GM10266 (cell line): ENCODE data around the gene CCDC134.
"Not testable (repeated sequence)": the region's sequence is repeated elsewhere in the genome, so short reads cannot be mapped to it uniquely, and the experiment has no call there.

Experiments used
- DNase-seq: peaks from one replicate; pipeline ENCODE4 v3.0.0; 2012; ENCODE audit errors: extremely low spot score
- CTCF ChIP-seq: IDR thresholded peaks from 2 replicates; pipeline ENCODE4 v1.5.1; 2012; ENCODE audit warnings: mild to moderate bottlenecking, low read depth; ENCODE audit not compliant: control insufficient read depth, insufficient read depth; ENCODE audit errors: missing control alignments

The CCDC134 gene

DNA sequence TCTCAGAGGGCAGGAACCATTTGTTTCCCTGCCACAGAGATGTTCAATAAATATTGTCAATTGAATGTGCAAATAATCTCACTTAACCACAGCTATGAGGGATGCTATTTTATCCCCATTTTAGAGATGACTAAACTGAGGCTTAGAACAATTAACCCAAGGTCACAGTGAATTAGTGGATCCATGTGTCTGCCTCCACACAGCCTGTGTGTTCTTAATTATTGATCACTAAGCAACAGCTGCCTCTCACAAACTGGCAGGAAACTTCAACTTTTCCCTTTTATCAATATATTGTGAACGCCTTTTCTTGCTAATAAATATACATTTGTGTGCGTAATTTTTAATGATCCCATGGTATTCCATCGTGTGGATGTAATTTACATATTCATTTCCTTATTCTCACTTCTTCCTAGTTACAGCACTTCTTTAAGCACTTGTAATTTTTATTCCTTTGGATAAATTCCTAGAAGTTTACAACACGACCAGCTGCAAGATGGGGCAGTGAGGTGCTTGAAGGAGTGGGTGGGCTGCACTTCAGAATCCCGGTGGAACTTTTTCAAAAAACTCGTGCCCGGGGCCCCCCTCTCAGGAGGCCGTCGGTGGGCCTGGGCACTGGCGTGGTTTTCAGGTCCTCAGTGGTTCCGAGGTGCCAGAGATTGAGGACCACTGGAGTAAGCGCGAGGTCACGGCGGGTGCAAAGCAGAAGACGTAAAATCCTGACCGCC lies 31.5 kb downstream of the CCDC134 start:
- no peak for TF ChIP-seq CTCF
- DNase-seq, result no peak

GRCh38 chr22:41832553-41833368 lies 32.3 kb downstream of the CCDC134 start, which contains the start of gene SREBF2:
Gene SREBF2 (plus strand): TSS chr22:41833105. CDS start chr22:41833271, 166 bp downstream.
- TF ChIP-seq CTCF, result no peak

GRCh38 chr22:41833369-41834004 lies 33.0 kb downstream of the CCDC134 start:
- DNase-seq, result peak; percentile 58

More at GRCh38 chr22:41832553-41833368, 32.3 kb downstream of the CCDC134 start, which contains the start of gene SREBF2:
- DNase-seq, result peak; percentile 98

DNA sequence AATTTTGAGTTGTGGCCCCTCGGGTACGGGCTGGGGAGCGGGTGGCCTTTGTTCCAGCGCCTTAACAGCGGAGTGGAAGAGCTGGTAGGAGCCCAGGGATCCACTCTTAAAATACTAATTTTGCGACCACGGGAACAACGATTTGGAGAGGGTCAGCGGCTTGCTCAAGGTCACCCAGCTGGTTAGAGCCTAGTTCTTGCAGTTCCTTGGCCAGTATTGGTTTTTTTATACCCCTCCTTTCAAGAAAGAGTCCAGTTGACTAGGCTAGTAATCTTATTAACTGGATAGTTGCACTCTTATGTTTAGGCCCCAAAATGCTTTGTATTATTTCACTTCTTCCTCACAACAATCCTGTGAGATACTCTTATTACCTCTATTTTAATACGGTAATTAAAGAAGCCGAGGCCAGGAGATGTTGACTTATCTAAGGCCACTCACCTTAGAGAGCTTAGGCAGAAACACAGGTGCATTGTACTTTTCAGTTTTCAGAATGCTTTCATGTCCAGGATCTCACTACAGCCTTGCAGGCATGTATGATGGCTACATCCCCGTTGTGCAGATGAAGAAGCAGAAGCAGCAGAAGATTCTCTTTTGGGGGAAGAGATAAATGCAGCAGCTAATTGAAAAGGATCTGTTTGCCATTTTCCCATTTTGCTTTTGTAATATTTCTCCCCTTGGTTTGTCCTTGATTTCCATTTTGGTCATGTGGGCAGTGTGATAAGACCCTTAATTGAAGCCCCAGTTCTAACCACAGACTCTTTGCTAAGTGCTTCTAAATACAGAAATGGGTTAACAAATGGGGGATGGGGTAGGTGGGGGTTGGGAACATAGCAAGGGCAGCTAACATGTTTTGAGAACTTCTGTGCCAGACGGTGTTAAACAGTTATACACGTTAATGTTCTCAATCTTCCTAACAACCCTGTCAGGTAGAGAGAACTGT lies 33.8 kb downstream of the CCDC134 start:
- TF ChIP-seq CTCF, result no peak
- no peak for DNase-seq

More at GRCh38 chr22:41833369-41834004, 33.0 kb downstream of the CCDC134 start:
- no peak for TF ChIP-seq CTCF

GRCh38 chr22:41835462-41835861 lies 35.0 kb downstream of the CCDC134 start:
- DNase-seq, result not testable (repeated sequence)

DNA sequence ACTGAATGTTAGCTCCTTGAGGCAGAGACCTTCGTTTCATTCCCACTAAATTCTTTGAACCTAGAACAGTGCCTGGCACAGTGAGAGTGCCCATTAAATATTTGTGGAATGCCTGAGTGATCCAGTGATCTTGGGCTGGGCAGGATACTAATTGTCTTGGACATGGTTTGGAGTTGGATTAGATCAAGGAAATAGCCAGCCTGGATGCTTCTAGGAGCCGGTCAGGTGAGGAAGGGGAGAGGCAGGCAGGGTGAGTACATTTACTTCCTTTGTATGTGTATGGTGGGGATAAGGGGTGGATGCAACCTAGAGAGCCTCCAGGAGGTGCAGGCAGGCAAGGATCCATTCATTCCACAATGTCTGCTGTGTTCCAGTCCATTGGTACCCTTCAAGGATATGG lies 36.1 kb downstream of the CCDC134 start:
- TF ChIP-seq CTCF, result no peak
- no peak for DNase-seq

DNA sequence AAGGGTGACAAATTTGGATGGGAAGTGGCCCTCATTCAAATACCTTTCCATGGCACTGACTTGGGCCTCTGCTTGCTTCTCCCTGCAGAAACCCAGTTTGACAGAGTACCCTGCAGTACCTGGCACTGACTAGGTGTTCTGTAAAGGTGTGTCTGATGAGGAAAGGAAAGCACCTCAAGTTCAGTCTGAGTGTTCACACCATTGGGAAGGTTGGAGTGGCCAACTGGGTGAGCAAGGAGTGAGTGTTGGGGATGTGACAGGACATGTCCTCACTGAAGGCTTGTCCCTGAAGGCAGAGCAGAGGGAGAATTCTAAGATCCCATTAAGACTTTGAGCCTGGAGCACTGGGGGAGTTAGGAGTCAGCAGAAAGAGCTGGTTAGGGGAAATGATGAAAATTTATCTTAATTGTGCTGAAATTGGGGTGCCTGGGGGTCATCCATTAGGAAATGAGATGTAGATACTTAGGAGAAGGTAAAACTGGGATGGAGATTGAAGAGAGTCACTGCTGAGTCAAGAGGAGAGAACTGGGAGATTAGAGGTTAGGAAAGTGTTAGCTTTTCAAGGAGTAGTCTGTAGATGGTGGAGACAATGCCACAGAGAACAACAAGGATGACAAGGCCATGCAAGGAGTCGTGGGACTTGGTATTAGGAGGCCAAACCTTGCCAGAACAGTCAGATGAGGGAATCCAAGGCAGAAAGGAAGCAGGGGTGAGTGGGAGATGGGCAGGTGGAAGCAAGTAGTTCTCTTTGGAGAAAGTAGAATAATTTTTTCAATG lies 38.6 kb downstream of the CCDC134 start:
- TF ChIP-seq CTCF, result no peak
- no peak for DNase-seq
